OCI-LY1 (cell line): ENCODE results near the gene SDCCAG8.

Experiments
- CTCF ChIP-seq: fragments of 200-600 bp; sonication (generic), shearing (Covaris generic); IDR thresholded peaks from 2 replicates; pipeline ENCODE4 v1.5.1; 2017; ENCODE audit warnings: mild to moderate bottlenecking, antibody characterized with exemption, low read length, moderate library complexity, mixed read lengths
- EZH2 ChIP-seq: fragments of 200-600 bp; sonication (generic), shearing (Covaris generic); IDR thresholded peaks from 2 replicates; pipeline ENCODE4 v1.8.0; 2017; ENCODE audit warnings: borderline replicate concordance, mixed run types, mild to moderate bottlenecking, antibody characterized with exemption, low read length, moderate library complexity, mixed read lengths

DNA sequence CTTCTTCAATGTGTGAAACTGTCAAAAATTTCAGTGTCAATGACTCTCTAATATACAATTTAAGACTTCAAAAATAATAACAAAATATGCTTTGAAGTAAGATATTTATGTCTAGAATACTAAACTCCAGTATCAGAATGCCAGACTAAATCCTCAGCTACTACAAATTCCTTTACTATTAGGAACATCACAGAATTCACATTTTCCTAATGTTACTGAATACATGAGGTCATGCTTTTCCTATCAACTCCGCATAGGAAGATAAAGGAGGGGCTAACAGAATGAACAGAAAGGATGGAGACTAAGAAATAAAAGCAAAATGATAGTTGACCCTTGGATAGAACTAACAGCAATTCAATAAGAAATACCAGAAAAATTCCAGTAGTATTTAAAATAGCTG, 292.7 kb downstream of the SDCCAG8 start:
- no peak for TF ChIP-seq CTCF
- TF ChIP-seq EZH2: no peak
